Brain (organoid and tissue), 1 donor: Measurements from ENCODE around the gene HELT. TPM values are rescaled to one million over a fixed set of nuclear protein-coding genes. Genes with fewer than 3 reads are reported as not detected.

Source experiments
- polyA plus RNA-seq: library from polyadenylated mRNA; stranded (reverse); fragments of 350-450 nt; fragmentation: Illumina TruSeq; extraction: RNeasy Lipid Tissue Mini Kit (QIAGEN cat#74804); gene quantifications from one replicate; pipeline ENCODE4 v1.2.3, GENCODE V29; 2015; ENCODE audit warnings: low read depth, low replicate concordance; ENCODE audit not compliant: insufficient read depth

The HELT gene
- polyA plus RNA-seq, 1 donor from 2014 or later: not detected

Other genes with a start within 250 kb of the HELT start
- gene ACSL1, start 192.5 kb upstream of the HELT start, polyA plus RNA-seq: 26.3 TPM
- gene SLC25A4, start 124.8 kb downstream of the HELT start, polyA plus RNA-seq: 37.8 TPM
- 6.2 TPM for gene CFAP97, start 185.5 kb downstream of the HELT start, polyA plus RNA-seq
- gene SNX25, start 191.1 kb downstream of the HELT start, polyA plus RNA-seq: 2.2 TPM